ENCODE results near the gene SERINC3. TPM values are rescaled to one million over a fixed set of nuclear protein-coding genes. Genes with fewer than 3 reads are reported as not detected.

The SERINC3 gene
- total RNA-seq, 1 experiment from 2014 or later = 41.3 TPM

- ChIA-PET POLR2A (no interaction called here), CTCF (no interaction called here)
- peaks cover 16% of the 10 kb centered on the region for H3K4me1 Mint-ChIP-seq
- no peaks in the 10 kb centered on the region for H3K36me3 Mint-ChIP-seq
- H3K9me3 Mint-ChIP-seq = no peaks in the 10 kb centered on the region
- no peak for DNase-seq (ENCODE audit: low spot score)
- H3K4me3 Mint-ChIP-seq = no peak overlapping the region
- TF ChIP-seq CBFB (CRISPR knock-in tag; IDR thresholded peaks at IDR 0.05; ENCODE audit: low read depth) (no peak), NR1H2 (CRISPR knock-in tag; IDR thresholded peaks at IDR 0.05) (no peak), ZNF138 (CRISPR knock-in tag; conservative IDR thresholded peaks at IDR 0.05) (no peak), ELF4 (CRISPR knock-in tag; IDR thresholded peaks at IDR 0.05; ENCODE audit: low read depth) (no peak), ZNF317 (CRISPR knock-in tag; IDR thresholded peaks at IDR 0.05; ENCODE audit: borderline replicate concordance, low read depth) (no peak), KAT7 (CRISPR knock-in tag; IDR thresholded peaks at IDR 0.05; ENCODE audit: borderline replicate concordance) (no peak), ZNF671 (CRISPR knock-in tag; IDR thresholded peaks at IDR 0.05) (no peak), ZNF416 (CRISPR knock-in tag; IDR thresholded peaks at IDR 0.05) (no peak), CDX4 (CRISPR knock-in tag; IDR thresholded peaks at IDR 0.05; ENCODE audit: borderline replicate concordance) (no peak), PREB (CRISPR knock-in tag; IDR thresholded peaks at IDR 0.05; ENCODE audit: borderline replicate concordance) (no peak), JAZF1 (CRISPR knock-in tag; IDR thresholded peaks at IDR 0.05) (no peak)
- TF ChIP-seq, protein P1, sequence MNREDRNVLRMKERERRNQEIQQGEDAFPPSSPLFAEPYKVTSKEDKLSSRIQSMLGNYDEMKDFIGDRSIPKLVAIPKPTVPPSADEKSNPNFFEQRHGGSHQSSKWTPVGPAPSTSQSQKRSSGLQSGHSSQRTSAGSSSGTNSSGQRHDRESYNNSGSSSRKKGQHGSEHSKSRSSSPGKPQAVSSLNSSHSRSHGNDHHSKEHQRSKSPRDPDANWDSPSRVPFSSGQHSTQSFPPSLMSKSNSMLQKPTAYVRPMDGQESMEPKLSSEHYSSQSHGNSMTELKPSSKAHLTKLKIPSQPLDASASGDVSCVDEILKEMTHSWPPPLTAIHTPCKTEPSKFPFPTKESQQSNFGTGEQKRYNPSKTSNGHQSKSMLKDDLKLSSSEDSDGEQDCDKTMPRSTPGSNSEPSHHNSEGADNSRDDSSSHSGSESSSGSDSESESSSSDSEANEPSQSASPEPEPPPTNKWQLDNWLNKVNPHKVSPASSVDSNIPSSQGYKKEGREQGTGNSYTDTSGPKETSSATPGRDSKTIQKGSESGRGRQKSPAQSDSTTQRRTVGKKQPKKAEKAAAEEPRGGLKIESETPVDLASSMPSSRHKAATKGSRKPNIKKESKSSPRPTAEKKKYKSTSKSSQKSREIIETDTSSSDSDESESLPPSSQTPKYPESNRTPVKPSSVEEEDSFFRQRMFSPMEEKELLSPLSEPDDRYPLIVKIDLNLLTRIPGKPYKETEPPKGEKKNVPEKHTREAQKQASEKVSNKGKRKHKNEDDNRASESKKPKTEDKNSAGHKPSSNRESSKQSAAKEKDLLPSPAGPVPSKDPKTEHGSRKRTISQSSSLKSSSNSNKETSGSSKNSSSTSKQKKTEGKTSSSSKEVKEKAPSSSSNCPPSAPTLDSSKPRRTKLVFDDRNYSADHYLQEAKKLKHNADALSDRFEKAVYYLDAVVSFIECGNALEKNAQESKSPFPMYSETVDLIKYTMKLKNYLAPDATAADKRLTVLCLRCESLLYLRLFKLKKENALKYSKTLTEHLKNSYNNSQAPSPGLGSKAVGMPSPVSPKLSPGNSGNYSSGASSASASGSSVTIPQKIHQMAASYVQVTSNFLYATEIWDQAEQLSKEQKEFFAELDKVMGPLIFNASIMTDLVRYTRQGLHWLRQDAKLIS (CRISPR knock-in tag; IDR thresholded peaks at IDR 0.05; ENCODE audit: borderline replicate concordance) = no peak
- TF ChIP-seq, protein P2, sequence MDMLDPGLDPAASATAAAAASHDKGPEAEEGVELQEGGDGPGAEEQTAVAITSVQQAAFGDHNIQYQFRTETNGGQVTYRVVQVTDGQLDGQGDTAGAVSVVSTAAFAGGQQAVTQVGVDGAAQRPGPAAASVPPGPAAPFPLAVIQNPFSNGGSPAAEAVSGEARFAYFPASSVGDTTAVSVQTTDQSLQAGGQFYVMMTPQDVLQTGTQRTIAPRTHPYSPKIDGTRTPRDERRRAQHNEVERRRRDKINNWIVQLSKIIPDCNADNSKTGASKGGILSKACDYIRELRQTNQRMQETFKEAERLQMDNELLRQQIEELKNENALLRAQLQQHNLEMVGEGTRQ (CRISPR knock-in tag; IDR thresholded peaks at IDR 0.05) = no peak
- TF ChIP-seq, protein P3, sequence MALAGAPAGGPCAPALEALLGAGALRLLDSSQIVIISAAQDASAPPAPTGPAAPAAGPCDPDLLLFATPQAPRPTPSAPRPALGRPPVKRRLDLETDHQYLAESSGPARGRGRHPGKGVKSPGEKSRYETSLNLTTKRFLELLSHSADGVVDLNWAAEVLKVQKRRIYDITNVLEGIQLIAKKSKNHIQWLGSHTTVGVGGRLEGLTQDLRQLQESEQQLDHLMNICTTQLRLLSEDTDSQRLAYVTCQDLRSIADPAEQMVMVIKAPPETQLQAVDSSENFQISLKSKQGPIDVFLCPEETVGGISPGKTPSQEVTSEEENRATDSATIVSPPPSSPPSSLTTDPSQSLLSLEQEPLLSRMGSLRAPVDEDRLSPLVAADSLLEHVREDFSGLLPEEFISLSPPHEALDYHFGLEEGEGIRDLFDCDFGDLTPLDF (CRISPR knock-in tag; IDR thresholded peaks at IDR 0.05) = no peak
- ATAC-seq = no peak
- H3K27me3 Mint-ChIP-seq (ENCODE audit: low read depth) = no peaks in the 10 kb centered on the region; the same call in 1 of the 2 replicates
- no peak overlapping the region for H3K27ac Mint-ChIP-seq
Measured at GRCh38 chr20:44465001-44465560, 56.8 kb downstream of the SERINC3 start.

DNA sequence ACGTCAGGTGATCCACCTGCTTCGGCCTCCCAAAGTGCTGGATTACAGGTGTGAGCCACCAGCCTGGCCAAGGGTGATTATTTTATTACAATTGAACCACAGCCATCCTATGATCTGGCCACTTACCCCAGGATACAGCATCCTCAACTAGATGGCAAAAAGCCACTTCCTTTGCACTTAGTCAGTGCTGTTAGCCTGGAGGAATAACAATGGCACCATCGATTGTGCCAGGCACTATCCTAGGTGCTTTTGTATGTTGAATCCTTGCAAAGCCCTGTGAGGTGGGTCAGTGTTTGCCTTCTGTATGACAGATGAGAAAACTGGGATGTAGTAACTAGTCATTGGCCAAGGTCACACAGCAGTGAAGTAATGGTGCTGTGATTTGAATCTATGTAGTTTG, 57.4 kb downstream of the SERINC3 start:
- no peak for TF ChIP-seq PRRX2 (CRISPR knock-in tag; IDR thresholded peaks at IDR 0.05)
- Mint-ChIP-seq H3K9me3 (no peaks in the 10 kb centered on the region), H3K27me3 (ENCODE audit: low read depth) (no peaks in the 10 kb centered on the region; the same call in 1 of the 2 replicates), H3K4me3 (no peak overlapping the region), H3K36me3 (no peaks in the 10 kb centered on the region), H3K27ac (no peak overlapping the region), H3K4me1 (peaks cover 16% of the 10 kb centered on the region)
- POLR2A ChIA-PET = no interaction called here
- DNase-seq (ENCODE audit: low spot score) (no peak), ATAC-seq (no peak)
- CTCF ChIA-PET = no interaction called here

Measured in WTC11 (cell line).